Lower leg skin (tissue), 4 donors: Measurements from ENCODE around the gene SMAGP. TPM values are rescaled to one million over a fixed set of nuclear protein-coding genes. Genes with fewer than 3 reads are reported as not detected.
"Not testable (repeated sequence)": the region's sequence is repeated elsewhere in the genome, so short reads cannot be mapped to it uniquely, and the experiment has no call there.

Experiments
- DNase-seq, 2 donors: peaks; one replicate each; pipeline ENCODE4 v3.0.0-alpha.2; 2019; ENCODE audit warnings: low spot score in 2 of 2
- H3K4me3 ChIP-seq: fragments of 200-600 bp; sonication (generic); 2 replicates; pipeline ENCODE4 v1.5.1; 2017; ENCODE audit warnings: mild to moderate bottlenecking, low read depth; ENCODE audit not compliant: poor library complexity, severe bottlenecking
- POLR2A ChIP-seq, 2 donors: fragments of 450-650 bp; IDR thresholded peaks; one replicate each; pipeline ENCODE4 v1.6.1; 2016 to 2017; ENCODE audit warnings: antibody characterized with exemption in 2 of 2, mild to moderate bottlenecking in 1 of 2, moderate library complexity in 1 of 2
- WGBS, 2 donors: methylation state at CpG; one replicate each; pipeline ENCODE4 v1.1.5; 2018; 5-methylcytosine and 5-hydroxymethylcytosine counted together
- intact Hi-C: fragments of 100-400 bp; cut with DNase I; formaldehyde crosslinking; loops from one replicate; pipeline ENCODE4 v1.15.0; 2023; ENCODE audit warnings: low total_unique reads
- total RNA-seq, 4 donors: library from RNA; depleted of rRNA; stranded (reverse); fragments of >200 nt; gene quantifications; one replicate each; pipeline ENCODE4 v1.1.0, GENCODE V29; 2016
- TF ChIP-seq, protein P1 (sequence below), 3 donors: fragments of 450-650 bp; IDR thresholded peaks; one replicate each; pipeline ENCODE4 v1.5.1; 2016; ENCODE audit warnings: antibody characterized with exemption in 3 of 3, mild to moderate bottlenecking in 3 of 3, moderate library complexity in 2 of 3

Gene SMAGP
- total RNA-seq, 4 donors from 2014 or later: 30.0 to 57.2 (median 44.9) TPM

DNA sequence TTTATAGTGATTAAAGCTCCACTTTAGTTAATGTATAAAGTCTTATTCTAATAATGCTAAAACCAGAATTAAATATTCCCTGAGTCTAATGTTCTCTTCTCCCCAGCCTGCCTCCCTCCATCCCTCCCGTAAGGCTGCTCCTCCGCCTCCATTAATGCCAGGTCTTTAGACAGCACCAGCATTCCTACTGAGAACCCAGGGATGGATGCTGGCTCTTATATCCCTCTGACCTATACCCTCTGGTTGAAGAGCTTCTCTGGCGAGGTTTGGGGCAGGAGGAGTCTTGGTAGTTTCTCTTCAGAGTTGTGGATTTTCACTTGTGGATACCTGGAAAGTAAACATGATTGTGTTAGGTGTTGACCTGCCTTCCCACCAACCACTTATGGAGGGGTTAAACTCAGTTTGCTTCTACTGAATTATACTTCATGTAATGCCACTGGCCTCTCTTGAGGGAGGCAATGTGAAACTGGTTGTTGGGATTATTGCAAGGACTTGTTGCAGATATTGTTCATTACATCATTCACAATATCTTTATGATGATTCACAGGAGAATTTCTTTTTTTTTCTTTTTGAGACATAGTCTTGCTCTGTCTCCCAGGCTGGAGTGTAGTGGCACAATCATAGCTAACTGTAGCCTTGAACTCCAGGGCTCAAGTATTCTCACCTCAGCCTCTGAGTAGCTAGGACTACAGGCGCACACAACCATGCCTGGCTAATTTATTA lies 11.1 kb upstream of the SMAGP start:
- 91 to 94% methylated on average over 4 of the region's 4 CpGs for WGBS, 2 donors
- intact Hi-C loops: no loop called here
- no peak for DNase-seq
- no peak overlapping the region for H3K4me3 ChIP-seq
- TF ChIP-seq, protein P1, sequence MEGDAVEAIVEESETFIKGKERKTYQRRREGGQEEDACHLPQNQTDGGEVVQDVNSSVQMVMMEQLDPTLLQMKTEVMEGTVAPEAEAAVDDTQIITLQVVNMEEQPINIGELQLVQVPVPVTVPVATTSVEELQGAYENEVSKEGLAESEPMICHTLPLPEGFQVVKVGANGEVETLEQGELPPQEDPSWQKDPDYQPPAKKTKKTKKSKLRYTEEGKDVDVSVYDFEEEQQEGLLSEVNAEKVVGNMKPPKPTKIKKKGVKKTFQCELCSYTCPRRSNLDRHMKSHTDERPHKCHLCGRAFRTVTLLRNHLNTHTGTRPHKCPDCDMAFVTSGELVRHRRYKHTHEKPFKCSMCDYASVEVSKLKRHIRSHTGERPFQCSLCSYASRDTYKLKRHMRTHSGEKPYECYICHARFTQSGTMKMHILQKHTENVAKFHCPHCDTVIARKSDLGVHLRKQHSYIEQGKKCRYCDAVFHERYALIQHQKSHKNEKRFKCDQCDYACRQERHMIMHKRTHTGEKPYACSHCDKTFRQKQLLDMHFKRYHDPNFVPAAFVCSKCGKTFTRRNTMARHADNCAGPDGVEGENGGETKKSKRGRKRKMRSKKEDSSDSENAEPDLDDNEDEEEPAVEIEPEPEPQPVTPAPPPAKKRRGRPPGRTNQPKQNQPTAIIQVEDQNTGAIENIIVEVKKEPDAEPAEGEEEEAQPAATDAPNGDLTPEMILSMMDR (IDR thresholded peaks at IDR 0.05): no peak
- no peak for TF ChIP-seq POLR2A (IDR thresholded peaks at IDR 0.05)

DNA sequence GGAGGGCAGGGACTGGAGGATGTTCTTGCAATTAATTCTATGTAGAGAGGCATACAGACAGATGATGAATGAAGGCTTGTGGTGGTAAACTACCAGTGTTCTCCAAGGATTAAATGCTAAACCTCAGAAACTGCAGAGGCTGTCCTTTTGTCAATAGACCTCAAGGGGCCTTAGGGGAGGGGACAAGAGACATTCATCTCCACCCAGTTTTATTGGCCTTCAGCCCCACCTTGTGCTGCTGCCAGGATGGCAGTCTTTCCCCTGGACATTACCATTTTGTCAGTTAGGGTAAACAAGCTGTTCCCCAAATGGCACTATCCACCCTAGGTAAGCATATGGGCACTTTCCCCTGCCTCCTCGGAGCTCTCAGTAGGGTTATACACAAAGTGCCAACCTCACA lies 4.9 kb upstream of the SMAGP start:
- TF ChIP-seq, protein P1 (IDR thresholded peaks at IDR 0.05): no peak
- TF ChIP-seq POLR2A (IDR thresholded peaks at IDR 0.05): no peak
- 81 to 88% methylated on average over 1 of the region's 1 CpG for WGBS, 2 donors
- intact Hi-C loops: no loop called here
- H3K4me3 ChIP-seq: no peak overlapping the region
- no peak for DNase-seq

DNA sequence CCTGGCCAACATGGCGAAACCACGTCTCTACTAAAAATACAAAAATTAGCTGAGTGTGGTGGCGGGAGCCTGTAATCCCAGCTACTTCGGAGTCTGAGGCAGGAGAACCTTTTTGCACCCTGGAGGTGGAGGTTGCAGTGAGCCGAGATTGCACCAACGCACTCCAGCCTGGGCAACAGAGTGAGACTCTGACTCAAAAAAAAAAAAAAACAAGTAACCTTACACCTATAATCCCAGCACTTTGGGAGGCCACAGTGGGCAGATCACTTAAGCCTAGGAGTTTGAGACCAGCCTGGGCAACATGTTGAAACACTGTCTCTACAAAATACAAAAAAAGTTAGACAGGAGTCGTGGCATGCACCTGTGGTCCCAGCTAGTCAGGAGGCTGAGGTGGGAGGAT lies 2.6 kb upstream of the SMAGP start:
- H3K4me3 ChIP-seq, intact Hi-C loops, DNase-seq: not testable (repeated sequence)
- 96 to 97% methylated on average over 7 of the region's 7 CpGs for whole genome bisulfite sequencing, 2 donors

DNA sequence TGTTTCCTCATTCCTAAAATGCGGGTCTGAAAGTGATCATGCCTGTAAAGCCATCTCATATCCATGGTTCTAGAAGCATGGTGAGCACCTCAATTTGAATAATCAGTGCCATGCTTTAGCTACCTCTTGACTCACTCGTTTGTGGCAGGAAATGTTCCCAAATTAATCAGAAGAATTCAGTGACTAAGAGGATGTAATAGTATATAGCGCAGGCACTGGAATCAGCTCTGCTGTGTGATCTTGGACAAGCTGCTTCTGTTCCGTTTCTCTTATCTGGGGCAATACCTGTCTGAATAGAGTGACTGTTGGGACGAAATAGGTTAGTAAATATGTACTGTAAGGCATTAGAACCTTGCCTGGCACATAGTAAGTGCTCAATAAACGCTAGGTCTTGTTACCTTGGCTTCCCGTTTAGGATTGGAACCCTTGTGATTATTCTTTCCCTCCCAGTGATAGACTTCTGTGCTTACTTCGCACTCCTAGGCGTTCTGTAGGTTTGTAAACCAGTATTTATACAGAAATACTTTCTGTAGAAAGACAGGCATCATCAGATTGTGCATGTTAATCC lies 820 bp upstream of the SMAGP start:
- no peak overlapping the region for H3K4me3 ChIP-seq
- 46 to 52% methylated on average over 9 of the region's 9 CpGs for WGBS, 2 donors
- DNase-seq: no peak
- intact Hi-C loops: no loop called here
- no peak for TF ChIP-seq POLR2A (IDR thresholded peaks at IDR 0.05)
- TF ChIP-seq, protein P1 (IDR thresholded peaks at IDR 0.05): no peak

DNA sequence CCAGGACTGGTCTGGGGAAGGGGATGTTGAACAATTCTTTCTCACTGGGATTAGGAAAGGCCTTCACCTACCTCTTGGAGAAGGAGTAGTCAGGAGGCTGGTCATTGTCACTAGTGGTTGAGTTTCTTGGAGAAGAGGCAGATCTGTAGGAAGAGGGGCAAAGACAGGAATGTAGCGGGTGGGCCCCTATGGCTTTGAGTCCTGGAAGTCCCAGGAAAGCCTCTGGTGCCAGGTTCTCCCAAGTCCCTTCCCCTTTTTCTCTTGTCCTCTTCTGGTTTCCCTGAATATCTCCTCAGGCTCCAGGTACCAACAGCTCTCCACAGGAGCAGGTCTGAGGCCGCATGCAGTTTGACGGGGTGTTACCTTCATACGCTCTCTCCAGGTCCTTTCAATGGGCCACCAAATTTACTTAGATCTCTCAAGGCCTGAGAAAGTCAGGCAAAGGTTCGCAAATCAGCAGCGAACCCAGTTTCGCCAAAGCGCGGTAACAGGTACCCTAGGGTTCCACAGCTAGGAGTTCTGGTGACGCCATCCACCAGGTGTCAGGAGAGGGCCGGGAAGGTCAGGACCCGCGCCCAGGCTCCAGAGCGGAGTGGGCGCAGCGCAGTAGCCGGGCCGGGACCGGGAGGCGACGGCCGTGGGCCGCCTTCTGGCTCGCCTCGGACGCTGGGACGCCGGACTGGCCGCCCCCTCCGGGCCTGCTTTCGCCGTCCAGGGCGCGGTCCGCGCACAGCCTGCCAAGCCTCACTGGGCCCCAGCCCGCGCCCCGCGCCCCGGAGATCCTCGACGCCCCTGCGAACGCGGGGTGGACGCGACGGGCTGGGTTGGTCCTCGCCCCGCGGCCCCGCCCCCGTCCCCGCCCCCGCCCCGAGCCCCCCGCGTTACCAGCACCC lies 795 bp downstream of the SMAGP start:
- TF ChIP-seq, protein P1 (IDR thresholded peaks at IDR 0.05): no peak
- no peak for TF ChIP-seq POLR2A (IDR thresholded peaks at IDR 0.05)
- peak overlapping the region; percentile 80 for H3K4me3 ChIP-seq
- DNase-seq: peak in 1 of 2 donors; percentile 89
- intact Hi-C loops: loop anchor here (5.0 kb wide), 1 partner anchor 73 kb away; no protein-coding TSS in a partner anchor
- 11 to 39% methylated on average over 10 to 39 of the region's 59 CpGs for WGBS, 2 donors

DNA sequence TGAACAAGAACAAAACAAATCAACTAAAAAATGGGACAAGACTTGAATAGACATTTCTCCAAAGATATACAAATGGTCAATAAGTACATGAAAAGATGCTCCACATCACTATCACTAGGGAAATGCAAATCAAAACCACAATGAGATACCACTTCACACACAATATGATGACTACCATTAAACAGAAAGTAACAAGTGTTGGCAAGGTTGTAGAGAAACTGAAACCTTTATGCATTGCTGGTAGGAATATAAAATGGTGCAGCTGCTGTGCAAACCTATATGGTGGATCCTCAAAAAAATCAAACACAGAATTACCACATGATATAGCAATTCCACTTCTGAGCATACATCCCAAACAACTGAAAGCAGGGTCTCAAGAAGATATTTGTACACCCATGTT lies 5.2 kb downstream of the SMAGP start:
- no peak for TF ChIP-seq POLR2A (IDR thresholded peaks at IDR 0.05)
- TF ChIP-seq, protein P1 (IDR thresholded peaks at IDR 0.05): no peak
- intact Hi-C loops: loop anchor here (5.0 kb wide), 1 partner anchor 77 kb away; no protein-coding TSS in a partner anchor
- DNase-seq: no peak
- H3K4me3 ChIP-seq: no peak overlapping the region
